NCI-H1092 (cell line): ENCODE results near the gene IKZF2.

ENCODE experiments used
- DNase-seq: peaks from one replicate; lab custom pipeline; 2025; lab: John Stamatoyannopoulos, UW

Gene IKZF2

GRCh38 chr2:212998626-212999359, 152.6 kb downstream of the IKZF2 start:
- no peak for DNase-seq

- DNase-seq, result no peak
These were observed 153.8 kb downstream of the IKZF2 start for GRCh38 chr2:212997526-212998020.

GRCh38 chr2:212995920-212996319, 155.5 kb downstream of the IKZF2 start:
- DNase-seq, result no peak

- DNase-seq, result no peak
These were observed 156.4 kb downstream of the IKZF2 start for GRCh38 chr2:212994976-212995375.

GRCh38 chr2:212991120-212991519, 160.3 kb downstream of the IKZF2 start:
- DNase-seq, result no peak

GRCh38 chr2:212990697-212991096, 160.7 kb downstream of the IKZF2 start:
- DNase-seq, result no peak

- DNase-seq, result no peak
These were observed 163.9 kb downstream of the IKZF2 start for GRCh38 chr2:212987492-212987891.

- DNase-seq, result no peak
These were observed 167.3 kb downstream of the IKZF2 start for GRCh38 chr2:212984129-212984528.

GRCh38 chr2:212979799-212980198, 171.6 kb downstream of the IKZF2 start:
- DNase-seq, result no peak

- DNase-seq, result no peak
These were observed 172.3 kb downstream of the IKZF2 start for GRCh38 chr2:212979046-212979612.

GRCh38 chr2:212977152-212977551, 174.3 kb downstream of the IKZF2 start:
- no peak for DNase-seq

GRCh38 chr2:212975333-212975732, 176.1 kb downstream of the IKZF2 start:
- DNase-seq, result no peak

GRCh38 chr2:212974692-212975091, 176.7 kb downstream of the IKZF2 start:
- no peak for DNase-seq

- no peak for DNase-seq
These were observed 178.1 kb downstream of the IKZF2 start for GRCh38 chr2:212973347-212973746.

- DNase-seq, result no peak
These were observed 181.3 kb downstream of the IKZF2 start for GRCh38 chr2:212970132-212970531.

GRCh38 chr2:212968284-212969081, 182.9 kb downstream of the IKZF2 start:
- DNase-seq, result no peak

GRCh38 chr2:212966884-212967283, 184.5 kb downstream of the IKZF2 start:
- DNase-seq, result no peak

GRCh38 chr2:212962691-212963090, 188.7 kb downstream of the IKZF2 start:
- DNase-seq, result no peak

GRCh38 chr2:212961255-212961654, 190.2 kb downstream of the IKZF2 start:
- DNase-seq, result no peak

- no peak for DNase-seq
These were observed 191.1 kb downstream of the IKZF2 start for GRCh38 chr2:212960336-212960735.

- no peak for DNase-seq
These were observed 191.8 kb downstream of the IKZF2 start for GRCh38 chr2:212959471-212960117.

GRCh38 chr2:212958757-212959295, 192.6 kb downstream of the IKZF2 start:
- no peak for DNase-seq
